Subcutaneous adipose tissue (tissue), 4 donors: ENCODE data around the gene KIDINS220. TPM values are rescaled to one million over a fixed set of nuclear protein-coding genes. Genes with fewer than 3 reads are reported as not detected.

Experiments
- total RNA-seq, 4 donors: library from RNA; depleted of rRNA; stranded (reverse); fragments of >200 nt; gene quantifications; one replicate each; pipeline ENCODE4 v1.1.0, GENCODE V29; 2016
- TF ChIP-seq, protein P1 (sequence below): fragments of 450-650 bp; IDR thresholded peaks from one replicate; pipeline ENCODE4 v1.5.1; 2016; ENCODE audit warnings: low read depth, mild to moderate bottlenecking, control low read depth, antibody characterized with exemption, moderate library complexity

KIDINS220 gene
- total RNA-seq, 4 donors from 2014 or later, result 83.0 to 107 (median 88.9) TPM

DNA sequence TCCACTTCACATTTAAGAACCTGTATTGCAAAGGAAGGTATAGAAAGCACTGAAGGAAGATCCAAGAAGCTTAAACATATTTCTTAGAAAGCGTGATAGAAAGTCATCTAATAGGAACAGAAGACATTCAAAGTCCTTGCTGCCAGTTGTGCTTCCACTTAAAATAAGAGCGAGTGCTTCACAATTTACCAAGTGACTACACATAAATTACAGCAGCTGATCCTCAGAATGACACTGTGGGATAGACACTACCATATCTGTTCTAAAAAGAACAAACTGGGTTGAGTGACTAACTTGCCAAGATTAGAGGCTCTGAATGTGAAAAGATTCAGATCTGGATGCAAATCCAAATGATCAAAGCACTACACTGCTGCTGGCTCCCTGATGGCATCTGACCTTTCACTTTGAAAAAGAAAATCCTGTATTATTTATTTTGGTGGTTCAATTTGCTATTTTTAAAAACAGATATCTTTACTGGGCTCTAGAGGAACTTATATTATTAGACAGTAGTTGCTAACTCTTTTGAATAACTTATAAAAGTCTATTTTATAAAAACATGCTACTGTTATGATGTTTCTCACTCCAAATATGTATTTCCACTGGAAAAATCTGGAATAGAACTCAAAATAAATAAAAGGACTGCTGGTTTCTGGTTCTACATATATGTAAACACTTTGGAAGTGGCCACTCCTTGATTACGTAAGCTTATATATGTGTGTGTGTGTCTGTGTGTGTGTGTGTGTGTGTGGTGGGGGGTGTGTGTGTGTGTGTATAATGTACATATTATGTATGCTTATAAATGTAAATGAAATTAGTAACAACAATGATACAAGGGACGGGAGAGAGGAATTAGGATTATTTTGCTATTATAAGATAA is 57.4 kb downstream of the KIDINS220 start:
- TF ChIP-seq, protein P1, sequence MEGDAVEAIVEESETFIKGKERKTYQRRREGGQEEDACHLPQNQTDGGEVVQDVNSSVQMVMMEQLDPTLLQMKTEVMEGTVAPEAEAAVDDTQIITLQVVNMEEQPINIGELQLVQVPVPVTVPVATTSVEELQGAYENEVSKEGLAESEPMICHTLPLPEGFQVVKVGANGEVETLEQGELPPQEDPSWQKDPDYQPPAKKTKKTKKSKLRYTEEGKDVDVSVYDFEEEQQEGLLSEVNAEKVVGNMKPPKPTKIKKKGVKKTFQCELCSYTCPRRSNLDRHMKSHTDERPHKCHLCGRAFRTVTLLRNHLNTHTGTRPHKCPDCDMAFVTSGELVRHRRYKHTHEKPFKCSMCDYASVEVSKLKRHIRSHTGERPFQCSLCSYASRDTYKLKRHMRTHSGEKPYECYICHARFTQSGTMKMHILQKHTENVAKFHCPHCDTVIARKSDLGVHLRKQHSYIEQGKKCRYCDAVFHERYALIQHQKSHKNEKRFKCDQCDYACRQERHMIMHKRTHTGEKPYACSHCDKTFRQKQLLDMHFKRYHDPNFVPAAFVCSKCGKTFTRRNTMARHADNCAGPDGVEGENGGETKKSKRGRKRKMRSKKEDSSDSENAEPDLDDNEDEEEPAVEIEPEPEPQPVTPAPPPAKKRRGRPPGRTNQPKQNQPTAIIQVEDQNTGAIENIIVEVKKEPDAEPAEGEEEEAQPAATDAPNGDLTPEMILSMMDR, result no peak

- TF ChIP-seq, protein P1, result no peak
Observed at GRCh38 chr2:8774371-8774770, 63.0 kb downstream of the KIDINS220 start.

DNA sequence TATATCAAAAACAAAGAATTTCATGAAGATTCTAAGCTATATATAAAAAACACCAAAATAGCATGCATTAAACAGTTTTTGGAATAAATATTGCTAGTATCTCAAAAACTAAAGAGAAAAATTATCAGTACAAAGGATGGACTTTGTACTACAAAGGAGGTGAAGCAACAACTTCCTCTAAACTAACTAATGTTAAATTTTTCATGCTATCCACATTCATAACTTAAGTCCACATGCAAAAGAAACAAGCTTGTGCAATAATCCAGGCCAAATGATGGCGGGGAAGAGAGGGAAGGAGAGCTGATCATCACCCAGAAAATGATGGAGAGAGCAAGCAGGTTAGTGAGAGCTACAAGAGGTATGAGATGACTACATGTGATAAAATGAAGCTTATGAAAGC is 70.1 kb downstream of the KIDINS220 start:
- TF ChIP-seq, protein P1, result no peak

DNA sequence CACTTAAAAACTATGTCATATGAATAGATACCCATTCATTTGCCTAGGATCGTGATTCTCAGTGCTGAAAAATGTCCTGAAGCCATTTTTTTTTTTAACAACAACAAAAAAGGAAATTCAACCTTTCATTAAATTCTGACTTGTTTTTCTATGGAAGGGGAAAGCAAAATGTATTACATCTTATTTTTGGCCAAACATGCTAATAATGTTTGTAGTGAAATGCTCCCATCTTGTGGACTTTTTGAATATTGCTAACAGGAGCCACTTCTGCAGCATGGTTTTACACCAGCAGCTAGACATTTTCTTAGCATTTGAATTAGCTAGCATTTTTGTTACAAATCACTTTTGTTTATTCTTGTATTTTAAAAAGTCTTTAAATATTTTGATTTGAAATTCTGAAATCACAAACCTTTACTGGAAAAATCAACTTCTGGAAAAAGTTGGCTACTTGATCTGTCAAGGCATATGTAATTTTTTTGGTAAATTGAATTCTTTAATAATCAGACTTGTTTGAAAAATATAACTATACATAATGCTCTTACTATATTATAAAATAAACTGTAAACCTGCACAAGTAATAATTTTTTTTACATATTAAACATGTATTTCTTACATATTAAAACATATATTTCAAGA is 75.8 kb downstream of the KIDINS220 start:
- TF ChIP-seq, protein P1, result no peak

DNA sequence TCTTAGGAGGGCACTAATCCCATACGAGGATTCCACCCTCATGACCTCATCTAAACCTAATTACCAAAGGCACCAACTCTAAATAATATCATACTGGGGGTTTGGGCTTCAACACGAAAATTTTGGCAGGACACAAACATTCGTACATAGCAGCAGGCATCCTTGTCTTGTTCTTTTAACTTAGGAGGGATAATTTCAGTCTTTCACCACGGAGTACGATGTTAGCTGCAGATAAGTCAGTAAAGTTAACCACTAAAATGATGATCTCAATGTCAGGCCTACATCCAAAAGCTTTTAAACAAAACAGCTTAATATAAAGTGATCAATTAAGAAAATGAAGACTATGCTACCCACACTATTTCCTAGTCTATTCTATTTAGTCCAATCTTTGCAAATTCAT is 80.7 kb downstream of the KIDINS220 start:
- TF ChIP-seq, protein P1, result no peak

- TF ChIP-seq, protein P1, result no peak
Observed at GRCh38 chr2:8756230-8756629, 81.2 kb downstream of the KIDINS220 start.

GRCh38 chr2:8754106-8754776 is 83.2 kb downstream of the KIDINS220 start:
- TF ChIP-seq, protein P1, result no peak
